ENCODE measurements around the gene SBF2. TPM values are rescaled to one million over a fixed set of nuclear protein-coding genes. Genes with fewer than 3 reads are reported as not detected.
A peak's percentile ranks its signal among the peaks of the same experiment; 100 is the strongest.

SBF2 gene
- total RNA-seq, 1 donor from 2014 or later, result 44.9 TPM

- no peak overlapping the region for H3K4me3 Mint-ChIP-seq (ENCODE audit: low read depth)
- H3K9me3 Mint-ChIP-seq (ENCODE audit: low read depth), result no peaks in the 10 kb centered on the region
- TF ChIP-seq CTCF (IDR thresholded peaks at IDR 0.05; ENCODE audit: unreplicated experiment), result no peak
- DNase-seq (ENCODE audit: low spot score, unreplicated experiment), result no peak
- peaks cover 38% of the 10 kb centered on the region for H3K4me1 Mint-ChIP-seq (ENCODE audit: low read depth)
- peaks cover 3% of the 10 kb centered on the region for H3K27me3 Mint-ChIP-seq
- no peaks in the 10 kb centered on the region for H3K36me3 Mint-ChIP-seq (ENCODE audit: insufficient read depth)
- peak overlapping the region; percentile 87 for H3K27ac Mint-ChIP-seq
Measured at GRCh38 chr11:10329356-10329755, 35.3 kb upstream of the SBF2 start.

- no peak for TF ChIP-seq CTCF (IDR thresholded peaks at IDR 0.05; ENCODE audit: unreplicated experiment)
- no peaks in the 10 kb centered on the region for H3K9me3 Mint-ChIP-seq (ENCODE audit: low read depth)
- peak overlapping the region; percentile 87 for H3K27ac Mint-ChIP-seq
- peaks cover 44% of the 10 kb centered on the region for H3K4me1 Mint-ChIP-seq (ENCODE audit: low read depth)
- no peaks in the 10 kb centered on the region for H3K36me3 Mint-ChIP-seq (ENCODE audit: insufficient read depth)
- H3K4me3 Mint-ChIP-seq (ENCODE audit: low read depth), result no peak overlapping the region
- no peak for DNase-seq (ENCODE audit: low spot score, unreplicated experiment)
- H3K27me3 Mint-ChIP-seq, result peaks cover 3% of the 10 kb centered on the region
Measured at GRCh38 chr11:10328314-10329098, 34.5 kb upstream of the SBF2 start.

- no peak for TF ChIP-seq CTCF (IDR thresholded peaks at IDR 0.05; ENCODE audit: unreplicated experiment)
- no peaks in the 10 kb centered on the region for H3K9me3 Mint-ChIP-seq (ENCODE audit: low read depth)
- H3K27me3 Mint-ChIP-seq, result peaks cover 3% of the 10 kb centered on the region
- H3K27ac Mint-ChIP-seq, result no peak overlapping the region
- H3K36me3 Mint-ChIP-seq (ENCODE audit: insufficient read depth), result no peaks in the 10 kb centered on the region
- no peak for DNase-seq (ENCODE audit: low spot score, unreplicated experiment)
- H3K4me3 Mint-ChIP-seq (ENCODE audit: low read depth), result no peak overlapping the region
- H3K4me1 Mint-ChIP-seq (ENCODE audit: low read depth), result peaks cover 53% of the 10 kb centered on the region
Measured at GRCh38 chr11:10327254-10327653, 33.2 kb upstream of the SBF2 start.

DNA sequence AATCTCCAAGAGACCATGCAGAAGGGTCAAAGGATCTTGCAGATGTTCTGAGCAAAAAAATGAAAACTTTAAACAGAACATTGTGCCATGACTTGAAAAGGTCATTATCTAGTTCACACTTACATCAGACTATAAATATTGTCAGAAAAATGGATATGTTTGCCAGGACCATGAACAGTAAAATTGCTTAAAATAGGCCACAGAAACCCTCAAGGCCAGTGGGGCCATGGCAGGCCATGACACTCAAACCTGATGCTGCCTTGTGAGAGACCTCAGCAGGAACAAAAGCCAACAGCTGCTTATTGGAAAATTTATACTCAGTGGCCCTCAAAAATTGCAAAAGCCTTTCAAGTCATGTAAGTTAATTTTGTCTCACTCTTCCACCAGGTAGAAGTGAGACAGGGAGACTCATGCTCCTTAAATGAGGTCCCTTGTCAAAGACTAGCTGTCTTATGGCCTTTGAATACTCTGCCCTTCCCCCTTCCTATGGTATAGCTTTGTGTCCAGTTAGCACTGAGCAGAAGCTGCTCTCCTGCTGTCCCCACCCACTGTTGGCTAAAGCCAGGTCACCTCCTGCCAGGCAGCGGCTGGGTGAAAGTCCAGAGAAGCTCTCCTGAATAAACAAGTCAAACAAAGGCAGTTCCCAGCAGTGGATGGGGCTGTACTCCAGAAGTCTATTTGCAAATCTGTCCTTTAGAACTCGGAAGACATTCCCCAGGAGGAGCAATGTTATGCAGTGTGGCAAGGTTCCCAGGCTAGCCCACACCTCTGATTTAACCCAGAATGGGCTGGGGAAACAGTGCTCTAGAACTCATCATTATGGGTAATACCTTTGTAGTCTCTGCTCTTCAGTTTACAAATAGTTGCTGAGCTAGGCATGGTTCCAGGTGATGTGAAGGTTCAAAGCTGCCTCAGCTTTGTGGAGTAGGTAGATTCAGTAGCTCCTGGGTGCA, 32.3 kb upstream of the SBF2 start:
- H3K4me3 Mint-ChIP-seq (ENCODE audit: low read depth), result no peak overlapping the region
- no peaks in the 10 kb centered on the region for H3K36me3 Mint-ChIP-seq (ENCODE audit: insufficient read depth)
- no peak for DNase-seq (ENCODE audit: low spot score, unreplicated experiment)
- H3K27ac Mint-ChIP-seq, result peak overlapping the region; percentile 40
- no peak for TF ChIP-seq CTCF (IDR thresholded peaks at IDR 0.05; ENCODE audit: unreplicated experiment)
- H3K9me3 Mint-ChIP-seq (ENCODE audit: low read depth), result no peaks in the 10 kb centered on the region
- no peaks in the 10 kb centered on the region for H3K27me3 Mint-ChIP-seq
- peaks cover 53% of the 10 kb centered on the region for H3K4me1 Mint-ChIP-seq (ENCODE audit: low read depth)

DNA sequence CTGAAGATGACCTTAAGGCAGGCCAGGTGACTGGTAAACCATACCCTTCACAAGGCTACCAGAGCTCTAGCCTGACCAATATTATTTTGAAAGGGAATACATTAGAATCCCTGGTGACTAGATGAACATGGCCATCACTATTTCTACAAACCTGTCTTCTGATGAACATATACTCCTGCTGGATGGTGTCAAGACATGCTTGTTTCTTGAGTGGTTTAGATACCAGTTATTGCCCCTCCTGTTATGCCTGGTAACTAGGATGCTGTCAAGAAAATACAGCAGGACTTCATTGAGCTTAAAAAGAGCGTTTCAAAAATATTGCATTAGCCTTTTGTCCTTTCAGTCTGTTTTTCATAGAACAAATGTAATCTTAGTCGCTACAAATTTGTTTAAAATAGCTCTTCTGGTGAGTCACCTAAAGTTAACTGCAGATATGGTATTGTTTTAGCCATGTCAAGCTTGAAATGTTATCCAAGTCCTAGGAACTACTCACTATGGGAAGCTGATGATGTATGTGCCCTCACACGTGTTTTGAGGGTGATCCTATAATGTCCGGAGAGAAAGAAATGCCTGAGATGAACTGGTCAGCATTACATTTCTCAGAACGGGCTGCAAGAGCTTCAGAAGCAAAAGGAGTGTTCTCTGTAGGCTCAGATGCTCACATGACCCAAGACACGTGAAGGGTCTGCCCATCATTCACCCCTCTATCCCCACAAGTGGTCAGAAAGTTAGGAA, 31.4 kb upstream of the SBF2 start:
- no peak overlapping the region for H3K27ac Mint-ChIP-seq
- no peaks in the 10 kb centered on the region for H3K9me3 Mint-ChIP-seq (ENCODE audit: low read depth)
- H3K4me3 Mint-ChIP-seq (ENCODE audit: low read depth), result no peak overlapping the region
- H3K27me3 Mint-ChIP-seq, result no peaks in the 10 kb centered on the region
- no peak for TF ChIP-seq CTCF (IDR thresholded peaks at IDR 0.05; ENCODE audit: unreplicated experiment)
- no peak for DNase-seq (ENCODE audit: low spot score, unreplicated experiment)
- no peaks in the 10 kb centered on the region for H3K36me3 Mint-ChIP-seq (ENCODE audit: insufficient read depth)
- peaks cover 53% of the 10 kb centered on the region for H3K4me1 Mint-ChIP-seq (ENCODE audit: low read depth)
